Peyer's patch (tissue), 4 donors: ENCODE results near the gene USP6NL.

Experiments
- CTCF ChIP-seq, 6 experiments: fragments of 450-650 bp in 4 of 6; fragments of 200-600 bp in 2 of 6; sonication (generic) in 1 of 6; IDR thresholded peaks; one replicate each; pipeline ENCODE4 v1.5.1; 2017 to 2019; ENCODE audit warnings: antibody characterized with exemption in 6 of 6, mild to moderate bottlenecking in 3 of 6, moderate library complexity in 1 of 6
- POLR2A ChIP-seq, 2 donors: fragments of 450-650 bp; IDR thresholded peaks; one replicate each; pipeline ENCODE4 v1.5.1; 2017; ENCODE audit warnings: antibody characterized with exemption in 2 of 2, mild to moderate bottlenecking in 2 of 2, moderate library complexity in 2 of 2

- TF ChIP-seq CTCF (IDR thresholded peaks at IDR 0.05), result no peak
- TF ChIP-seq POLR2A (IDR thresholded peaks at IDR 0.05), result no peak
Measured at GRCh38 chr10:11425676-11426075, 185.8 kb downstream of the USP6NL start.
